ENCODE data around the gene TMEM170A.

TMEM170A gene

GRCh38 chr16:75394941-75395340 is 69.5 kb downstream of the TMEM170A start:
- no peak for DNase-seq

Data from HCEC 1CT (cell line).